ENCODE measurements around the gene TMEM250. TPM values are rescaled to one million over a fixed set of nuclear protein-coding genes. Genes with fewer than 3 reads are reported as not detected.
A peak's percentile ranks its signal among the peaks of the same experiment; 100 is the strongest.

The TMEM250 gene
- total RNA-seq, 3 donors from 2014 or later (not counting 1 experiment from before 2014, with no cell fraction given), result 19.5 to 34.3 (median 33.6) TPM

DNA sequence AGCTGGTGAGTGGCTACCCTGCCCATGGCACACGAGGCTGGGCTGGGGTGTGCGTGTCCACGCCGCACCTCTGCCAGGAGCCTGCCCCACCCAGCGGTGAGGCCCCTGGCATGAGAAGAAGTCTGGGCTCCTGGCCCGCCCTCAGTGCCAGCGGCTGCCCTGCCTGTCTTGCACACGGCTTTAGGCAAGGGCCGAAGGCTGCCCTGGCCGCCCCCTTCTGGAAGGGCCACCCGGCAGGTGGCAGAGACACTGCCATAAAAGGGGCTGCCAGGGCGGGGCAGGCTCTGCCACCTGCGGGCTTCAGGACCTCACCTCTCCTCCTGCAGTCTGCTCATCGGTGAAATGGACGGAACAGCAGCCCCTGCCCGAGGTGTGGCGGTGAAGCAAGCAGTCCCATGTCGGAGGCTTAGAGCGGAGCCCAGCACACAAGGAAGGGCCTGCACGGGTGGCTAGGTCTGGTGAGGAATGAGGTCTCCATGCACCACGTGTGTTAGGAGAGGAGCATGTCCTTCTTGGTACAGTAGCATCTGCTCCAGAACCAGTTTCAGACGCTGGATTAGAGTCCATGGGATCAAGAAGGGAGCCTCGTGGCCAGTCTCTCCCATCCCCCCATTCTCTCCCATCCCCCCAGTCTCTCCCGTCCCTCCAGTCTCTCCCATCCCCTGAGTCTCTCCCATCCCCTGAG is 34.8 kb upstream of the TMEM250 start:
- DNase-seq (no peak), ATAC-seq (no peak)
- Mint-ChIP-seq H3K27me3 (ENCODE audit: low read depth in 2 of 2) (no peaks in the 10 kb centered on the region), H3K9me3 (no peaks in the 10 kb centered on the region), H3K4me1 (no peaks in the 10 kb centered on the region), H3K27ac (no peak overlapping the region), H3K4me3 (no peak overlapping the region), H3K36me3 (no peaks in the 10 kb centered on the region)
- H3K4me1 ChIP-seq (ENCODE audit: control insufficient read depth, insufficient read depth, low read length), result no peaks in the 10 kb centered on the region
- no peaks in the 10 kb centered on the region for H3K27me3 ChIP-seq (ENCODE audit: control insufficient read depth, insufficient read depth, low read length)
- H3K27ac ChIP-seq (ENCODE audit: low read length), result no peak overlapping the region
- no peaks in the 10 kb centered on the region for H3K36me3 ChIP-seq (ENCODE audit: control insufficient read depth, insufficient read depth, low read length)
- WGBS (ENCODE audit: insufficient coverage), result 83% methylated on average over 24 of the region's 24 CpGs
- no peak for TF ChIP-seq CTCF (IDR thresholded peaks at IDR 0.05)
- intact Hi-C loops (cut with micrococcal nuclease), result no loop called here
- H3K4me3 ChIP-seq (ENCODE audit: low read length), result no peak overlapping the region
- H3K9me3 ChIP-seq (ENCODE audit: control insufficient read depth, insufficient read depth, low read length), result no peaks in the 10 kb centered on the region

DNA sequence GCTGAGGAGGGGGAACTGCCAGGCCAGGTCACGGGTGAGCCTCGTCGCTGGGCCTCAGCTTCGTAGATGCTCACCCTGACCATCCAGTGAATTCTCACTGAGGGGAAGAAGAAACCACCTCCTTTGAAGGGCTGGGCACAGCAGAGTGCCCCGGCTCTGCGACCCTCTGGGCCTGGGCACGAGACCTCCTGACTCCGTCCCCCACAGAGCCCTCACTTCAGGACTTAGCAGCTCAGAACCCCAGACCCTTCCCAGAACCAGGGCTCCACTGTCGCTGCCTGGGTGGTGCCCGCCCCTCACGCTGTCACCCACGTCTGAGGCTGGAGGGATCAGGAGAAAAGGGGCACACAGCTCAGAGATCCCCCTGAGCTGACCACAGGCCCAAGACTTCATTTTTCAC is 34.3 kb upstream of the TMEM250 start:
- no peaks in the 10 kb centered on the region for H3K36me3 ChIP-seq (ENCODE audit: control insufficient read depth, insufficient read depth, low read length)
- TF ChIP-seq CTCF (IDR thresholded peaks at IDR 0.05), result no peak
- H3K27ac ChIP-seq (ENCODE audit: low read length), result no peak overlapping the region
- no peak overlapping the region for H3K4me3 ChIP-seq (ENCODE audit: low read length)
- intact Hi-C loops (cut with micrococcal nuclease), result no loop called here
- Mint-ChIP-seq H3K27me3 (ENCODE audit: low read depth in 2 of 2) (no peaks in the 10 kb centered on the region), H3K4me1 (no peaks in the 10 kb centered on the region), H3K36me3 (no peaks in the 10 kb centered on the region), H3K27ac (peak overlapping the region in 1 of 2 donors; percentile 19), H3K9me3 (no peaks in the 10 kb centered on the region), H3K4me3 (no peak overlapping the region)
- no peak for ATAC-seq
- DNase-seq, result no peak
- WGBS (ENCODE audit: insufficient coverage), result 91% methylated on average over 12 of the region's 12 CpGs
- H3K4me1 ChIP-seq (ENCODE audit: control insufficient read depth, insufficient read depth, low read length), result no peaks in the 10 kb centered on the region
- no peaks in the 10 kb centered on the region for H3K27me3 ChIP-seq (ENCODE audit: control insufficient read depth, insufficient read depth, low read length)
- H3K9me3 ChIP-seq (ENCODE audit: control insufficient read depth, insufficient read depth, low read length), result no peaks in the 10 kb centered on the region

GRCh38 chr9:136152543-136152866 is 33.8 kb upstream of the TMEM250 start:
- TF ChIP-seq CTCF (IDR thresholded peaks at IDR 0.05), result no peak
- Histone ChIP-seq H3K27ac (ENCODE audit: low read length) (no peak overlapping the region), H3K36me3 (ENCODE audit: control insufficient read depth, insufficient read depth, low read length) (no peaks in the 10 kb centered on the region), H3K27me3 (ENCODE audit: control insufficient read depth, insufficient read depth, low read length) (no peaks in the 10 kb centered on the region), H3K9me3 (ENCODE audit: control insufficient read depth, insufficient read depth, low read length) (no peaks in the 10 kb centered on the region), H3K4me3 (ENCODE audit: low read length) (no peak overlapping the region), H3K4me1 (ENCODE audit: control insufficient read depth, insufficient read depth, low read length) (no peaks in the 10 kb centered on the region)
- peak overlapping the region in 1 of 2 donors; percentile 19 for H3K27ac Mint-ChIP-seq
- H3K36me3 Mint-ChIP-seq, result no peaks in the 10 kb centered on the region
- H3K9me3 Mint-ChIP-seq, result no peaks in the 10 kb centered on the region
- no peaks in the 10 kb centered on the region for H3K4me1 Mint-ChIP-seq
- H3K4me3 Mint-ChIP-seq, result no peak overlapping the region
- 79% methylated on average over 4 of the region's 4 CpGs for WGBS (ENCODE audit: insufficient coverage)
- DNase-seq (no peak), ATAC-seq (no peak)
- intact Hi-C loops (cut with micrococcal nuclease), result no loop called here
- H3K27me3 Mint-ChIP-seq (ENCODE audit: low read depth in 2 of 2), result no peaks in the 10 kb centered on the region

All from natural killer cell (primary cell).